Loucy (cell line): Measurements from ENCODE around the gene TRIP13.

Experiments
- H2AFZ ChIP-seq: fragments of 200-600 bp; sonication (generic); 2 replicates; pipeline ENCODE4 v1.6.0; 2016; ENCODE audit warnings: antibody characterized with exemption, mild to moderate bottlenecking, low read length, moderate library complexity
- H3F3A ChIP-seq: fragments of 200-600 bp; 2 replicates; pipeline ENCODE4 v1.6.0; 2016; ENCODE audit warnings: antibody characterized with exemption, low read depth, mild to moderate bottlenecking
- H3K27me3 ChIP-seq: fragments of 200-600 bp; sonication (generic); 2 replicates; pipeline ENCODE4 v1.6.1; 2014; ENCODE audit warnings: low read length, mild to moderate bottlenecking; ENCODE audit not compliant: insufficient read depth, poor library complexity, severe bottlenecking
- H3K36me3 ChIP-seq: fragments of 200-600 bp; sonication (generic); 2 replicates; pipeline ENCODE4 v1.6.1; 2016; ENCODE audit warnings: low read length; ENCODE audit not compliant: insufficient read depth
- H3K4me1 ChIP-seq: fragments of 200-600 bp; sonication (generic); 2 replicates; pipeline ENCODE4 v1.5.1; 2014; ENCODE audit warnings: low read length, mild to moderate bottlenecking; ENCODE audit not compliant: insufficient read depth, poor library complexity, severe bottlenecking
- H3K4me2 ChIP-seq: fragments of 200-600 bp; sonication (generic); 2 replicates; pipeline ENCODE4 v1.6.0; 2014; ENCODE audit warnings: antibody characterized with exemption, low read length, low read depth, mild to moderate bottlenecking; ENCODE audit not compliant: poor library complexity, severe bottlenecking
- H3K4me3 ChIP-seq: fragments of 200-600 bp; sonication (generic); 2 replicates; pipeline ENCODE4 v1.5.1; 2014; ENCODE audit warnings: low read length, mild to moderate bottlenecking, mixed read lengths; ENCODE audit not compliant: poor library complexity, severe bottlenecking
- H3K79me2 ChIP-seq: fragments of 200-600 bp; sonication (generic); 2 replicates; pipeline ENCODE4 v1.6.1; 2014; ENCODE audit warnings: low read length; ENCODE audit not compliant: insufficient read depth
- H3K9ac ChIP-seq: fragments of 200-600 bp; sonication (generic); 2 replicates; pipeline ENCODE4 v1.6.0; 2014; ENCODE audit warnings: mild to moderate bottlenecking, low read depth, low read length, moderate library complexity; ENCODE audit not compliant: poor library complexity, severe bottlenecking
- H3K9me2 ChIP-seq: fragments of 200-600 bp; sonication (generic); replicated peaks from 2 replicates; pipeline ENCODE4 v1.6.1; 2016; ENCODE audit warnings: low read depth, low read length, mixed read lengths
- H3K9me3 ChIP-seq: fragments of 200-600 bp; sonication (generic); 2 replicates; pipeline ENCODE4 v1.6.1; 2014; ENCODE audit warnings: mild to moderate bottlenecking, antibody characterized with exemption, low read length, low read depth; ENCODE audit not compliant: insufficient read depth
- H4K20me1 ChIP-seq: fragments of 200-600 bp; sonication (generic); 2 replicates; pipeline ENCODE4 v1.6.0; 2014; ENCODE audit warnings: antibody characterized with exemption, low read length, mild to moderate bottlenecking; ENCODE audit not compliant: insufficient read depth, poor library complexity, severe bottlenecking
- CTCF ChIP-seq: fragments of 200-600 bp; sonication (generic); conservative IDR thresholded peaks from 2 replicates; pipeline ENCODE4 v1.5.1; 2014; ENCODE audit warnings: mild to moderate bottlenecking, antibody characterized with exemption, low read length
- EZH2phosphoT487 ChIP-seq: fragments of 200-600 bp; IDR thresholded peaks from 2 replicates; pipeline ENCODE4 v1.6.1; 2018; ENCODE audit warnings: antibody characterized with exemption, mild to moderate bottlenecking, moderate library complexity, borderline replicate concordance

TRIP13 gene

GRCh38 chr5:883475-884181 is 9.1 kb upstream of the TRIP13 start:
- Histone ChIP-seq H3K27me3 (no peaks in the 10 kb centered on the region), H2AFZ (no peak overlapping the region), H3K4me2 (no peak overlapping the region), H4K20me1 (peaks cover 24% of the 10 kb centered on the region), H3K79me2 (peaks cover 43% of the 10 kb centered on the region), H3K9ac (no peak overlapping the region), H3K4me1 (peaks cover under 1% of the 10 kb centered on the region), H3K9me3 (no peaks in the 10 kb centered on the region), H3F3A (no peaks in the 10 kb centered on the region), H3K4me3 (no peak overlapping the region), H3K36me3 (peaks cover 76% of the 10 kb centered on the region; the same call in 1 of the 2 replicates), H3K9me2 (no peaks in the 10 kb centered on the region)
- no peak for TF ChIP-seq CTCF
- TF ChIP-seq EZH2phosphoT487, result no peak

DNA sequence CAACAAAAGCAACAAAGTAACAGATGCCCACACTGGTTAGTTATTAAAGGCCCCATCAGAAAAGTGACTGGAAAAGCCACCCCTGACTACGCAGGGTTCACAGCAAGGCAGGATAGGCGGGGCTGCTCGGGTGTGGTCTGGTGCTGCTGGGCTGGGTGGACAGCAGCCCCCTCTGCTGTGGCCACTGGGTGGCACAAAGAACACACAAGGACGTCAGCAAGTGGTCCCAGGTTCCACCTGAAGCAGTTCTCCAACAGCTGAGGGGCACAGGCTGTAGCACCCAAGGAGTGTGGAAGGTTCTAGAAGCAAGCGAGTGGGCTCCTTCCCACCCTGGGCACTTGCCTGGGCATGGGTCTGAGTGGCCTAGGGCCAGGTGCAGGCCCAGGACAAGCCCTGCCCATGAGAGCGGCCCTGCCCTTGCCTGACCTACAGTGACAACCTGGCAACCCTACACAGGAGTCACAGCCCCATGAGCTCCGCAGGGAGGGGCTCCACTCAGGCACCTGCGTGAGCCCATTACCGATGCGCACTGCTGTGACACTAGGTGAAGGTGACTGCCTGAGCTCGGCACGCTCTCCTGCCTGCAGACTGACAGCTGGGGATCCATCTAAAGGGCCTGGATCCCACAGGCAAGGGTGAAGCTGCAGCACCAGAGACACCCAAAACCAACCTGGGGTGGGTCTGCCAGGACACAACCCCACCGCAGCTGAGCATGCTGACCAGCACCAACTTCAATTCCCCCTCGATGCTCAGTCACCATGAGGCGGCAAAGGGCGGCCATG is 8.1 kb upstream of the TRIP13 start:
- no peak overlapping the region for H3K9ac ChIP-seq
- H3K4me3 ChIP-seq, result no peak overlapping the region
- no peak for TF ChIP-seq EZH2phosphoT487
- TF ChIP-seq CTCF, result no peak
- H3K4me1 ChIP-seq, result peaks cover 7% of the 10 kb centered on the region
- H4K20me1 ChIP-seq, result peaks cover 24% of the 10 kb centered on the region
- peaks cover 85% of the 10 kb centered on the region; the same call in 1 of the 2 replicates for H3K36me3 ChIP-seq
- H3K9me3 ChIP-seq, result no peaks in the 10 kb centered on the region
- H2AFZ ChIP-seq, result no peak overlapping the region
- H3F3A ChIP-seq, result no peaks in the 10 kb centered on the region
- H3K79me2 ChIP-seq, result peaks cover 50% of the 10 kb centered on the region
- H3K4me2 ChIP-seq, result no peak overlapping the region
- no peaks in the 10 kb centered on the region for H3K27me3 ChIP-seq
- no peaks in the 10 kb centered on the region for H3K9me2 ChIP-seq

DNA sequence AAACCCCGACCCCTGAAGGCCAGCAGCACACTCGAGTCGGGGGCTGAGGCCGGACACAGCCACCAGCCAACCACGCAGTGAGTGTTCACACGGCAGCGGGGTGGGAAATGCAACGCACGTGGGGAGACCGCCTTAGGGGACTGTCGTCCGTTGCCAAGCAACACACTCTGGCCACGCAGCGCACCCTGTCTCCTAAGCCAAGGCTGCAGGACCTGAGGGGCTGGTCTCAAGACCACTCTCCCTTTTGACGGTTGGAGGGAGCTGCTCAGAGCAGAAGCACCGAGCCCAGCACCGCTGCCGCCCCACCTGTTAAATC is 7.6 kb upstream of the TRIP13 start:
- no peak overlapping the region for H3K4me2 ChIP-seq
- H2AFZ ChIP-seq, result no peak overlapping the region
- H3K4me1 ChIP-seq, result peaks cover 12% of the 10 kb centered on the region
- no peaks in the 10 kb centered on the region for H3K9me3 ChIP-seq
- H3K9ac ChIP-seq, result no peak overlapping the region
- H3K79me2 ChIP-seq, result peaks cover 56% of the 10 kb centered on the region
- H3K27me3 ChIP-seq, result no peaks in the 10 kb centered on the region
- TF ChIP-seq EZH2phosphoT487 (no peak), CTCF (no peak)
- no peaks in the 10 kb centered on the region for H3K9me2 ChIP-seq
- H3K4me3 ChIP-seq, result no peak overlapping the region
- peaks cover 85% of the 10 kb centered on the region; the same call in 1 of the 2 replicates for H3K36me3 ChIP-seq
- H3F3A ChIP-seq, result no peaks in the 10 kb centered on the region
- peaks cover 24% of the 10 kb centered on the region for H4K20me1 ChIP-seq
